ENCODE data around the gene LSM6. TPM values are rescaled to one million over a fixed set of nuclear protein-coding genes. Genes with fewer than 3 reads are reported as not detected.

LSM6 gene
- total and polyA plus RNA-seq, 4 donors = 28.8 to 66.8 (median 43.8) TPM

DNA sequence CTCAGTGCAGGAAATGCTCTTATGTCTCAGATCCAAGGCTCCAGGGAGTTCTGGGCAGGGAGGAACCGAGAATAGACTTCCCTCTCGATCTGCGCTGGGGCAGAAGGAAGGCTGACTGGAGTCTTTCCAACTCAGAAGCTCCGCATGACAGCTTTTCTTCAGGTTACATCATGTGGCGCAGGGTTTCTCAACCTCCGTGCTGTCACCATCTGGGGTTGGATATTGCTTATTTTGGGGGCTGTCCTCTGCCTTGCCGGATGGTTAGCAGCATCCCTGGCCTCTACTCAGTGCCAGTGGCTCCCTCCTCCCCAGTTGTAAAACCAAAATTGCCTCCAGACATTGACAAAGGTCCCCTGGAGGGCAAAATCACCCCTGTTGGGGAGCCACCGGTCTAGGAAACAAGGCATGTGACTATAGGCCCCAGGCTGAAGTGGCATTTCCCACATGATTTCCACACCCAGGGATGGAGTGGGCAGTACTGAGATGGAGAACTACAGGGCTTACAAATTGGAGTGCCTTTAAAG is 60.2 kb downstream of the LSM6 start:
- Histone ChIP-seq H3K4me3 (no peak overlapping the region), H3K4me1 (ENCODE audit: control insufficient read depth in 5 of 5, insufficient read depth in 5 of 5, low read length in 5 of 5) (peaks cover 0 to 4% (median 0%) of the 10 kb centered on the region in 5 donors), H3K9ac (ENCODE audit: insufficient read depth in 1 of 2, low read length in 2 of 2) (no peak overlapping the region), H3K9me3 (ENCODE audit: control insufficient read depth in 4 of 4, insufficient read depth in 3 of 4, low read length in 3 of 4) (peaks cover 0 to 5% (median 0%) of the 10 kb centered on the region in 4 donors), H3K27ac (ENCODE audit: low read depth in 1 of 2, low read length in 1 of 2) (peak overlapping the region in 1 of 2 donors; percentile 84), H3K36me3 (ENCODE audit: control insufficient read depth in 4 of 4, insufficient read depth in 4 of 4, low read length in 4 of 4) (no peaks in the 10 kb centered on the region), H3K27me3 (ENCODE audit: control insufficient read depth in 3 of 3, insufficient read depth in 3 of 3, low read length in 2 of 3) (no peaks in the 10 kb centered on the region)
- no peak for DNase-seq
- WGBS, 2 donors = 37 to 55% methylated on average over 8 of the region's 8 CpGs
- no peak for ATAC-seq (ENCODE audit: insufficient read depth, low FRiP score)
- TF ChIP-seq, protein P1, sequence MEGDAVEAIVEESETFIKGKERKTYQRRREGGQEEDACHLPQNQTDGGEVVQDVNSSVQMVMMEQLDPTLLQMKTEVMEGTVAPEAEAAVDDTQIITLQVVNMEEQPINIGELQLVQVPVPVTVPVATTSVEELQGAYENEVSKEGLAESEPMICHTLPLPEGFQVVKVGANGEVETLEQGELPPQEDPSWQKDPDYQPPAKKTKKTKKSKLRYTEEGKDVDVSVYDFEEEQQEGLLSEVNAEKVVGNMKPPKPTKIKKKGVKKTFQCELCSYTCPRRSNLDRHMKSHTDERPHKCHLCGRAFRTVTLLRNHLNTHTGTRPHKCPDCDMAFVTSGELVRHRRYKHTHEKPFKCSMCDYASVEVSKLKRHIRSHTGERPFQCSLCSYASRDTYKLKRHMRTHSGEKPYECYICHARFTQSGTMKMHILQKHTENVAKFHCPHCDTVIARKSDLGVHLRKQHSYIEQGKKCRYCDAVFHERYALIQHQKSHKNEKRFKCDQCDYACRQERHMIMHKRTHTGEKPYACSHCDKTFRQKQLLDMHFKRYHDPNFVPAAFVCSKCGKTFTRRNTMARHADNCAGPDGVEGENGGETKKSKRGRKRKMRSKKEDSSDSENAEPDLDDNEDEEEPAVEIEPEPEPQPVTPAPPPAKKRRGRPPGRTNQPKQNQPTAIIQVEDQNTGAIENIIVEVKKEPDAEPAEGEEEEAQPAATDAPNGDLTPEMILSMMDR (IDR thresholded peaks at IDR 0.05; ENCODE audit: control extremely low read depth, extremely low read depth) = no peak

DNA sequence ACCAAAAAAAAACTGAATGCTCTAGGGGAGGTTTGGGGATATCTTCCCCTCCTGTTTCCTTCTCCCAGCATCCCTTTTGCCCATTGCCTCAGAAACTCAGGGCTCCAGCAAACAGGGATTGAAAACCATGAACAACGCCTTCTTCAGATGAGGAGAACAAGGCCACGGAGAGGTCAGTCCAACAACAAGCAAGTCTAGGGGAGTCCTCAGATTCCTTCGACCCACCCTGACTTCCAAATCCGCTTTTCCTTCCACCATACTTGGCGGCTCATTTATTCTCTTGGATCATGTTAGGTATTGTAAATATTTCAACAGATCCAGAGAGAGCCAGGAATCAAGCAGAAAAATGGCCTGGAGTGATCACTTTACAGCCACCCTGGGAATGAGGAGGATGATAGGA is 60.7 kb downstream of the LSM6 start:
- Histone ChIP-seq H3K9ac (ENCODE audit: insufficient read depth in 1 of 2, low read length in 2 of 2) (no peak overlapping the region), H3K9me3 (ENCODE audit: control insufficient read depth in 4 of 4, insufficient read depth in 3 of 4, low read length in 3 of 4) (peaks cover 0 to 5% (median 0%) of the 10 kb centered on the region in 4 donors), H3K27me3 (ENCODE audit: control insufficient read depth in 3 of 3, insufficient read depth in 3 of 3, low read length in 2 of 3) (no peaks in the 10 kb centered on the region), H3K4me3 (no peak overlapping the region), H3K27ac (ENCODE audit: low read depth in 1 of 2, low read length in 1 of 2) (peak overlapping the region in 1 of 2 donors; percentile 6), H3K4me1 (ENCODE audit: control insufficient read depth in 5 of 5, insufficient read depth in 5 of 5, low read length in 5 of 5) (peaks cover 0 to 4% (median 0%) of the 10 kb centered on the region in 5 donors), H3K36me3 (ENCODE audit: control insufficient read depth in 4 of 4, insufficient read depth in 4 of 4, low read length in 4 of 4) (no peaks in the 10 kb centered on the region)
- no peak for DNase-seq
- WGBS, 2 donors = 63 to 75% methylated on average over 5 of the region's 5 CpGs
- TF ChIP-seq, protein P1 (IDR thresholded peaks at IDR 0.05; ENCODE audit: control extremely low read depth, extremely low read depth) = no peak
- ATAC-seq (ENCODE audit: insufficient read depth, low FRiP score) = no peak

- Histone ChIP-seq H3K9ac (ENCODE audit: insufficient read depth in 1 of 2, low read length in 2 of 2) (no peak overlapping the region), H3K4me3 (no peak overlapping the region), H3K36me3 (ENCODE audit: control insufficient read depth in 4 of 4, insufficient read depth in 4 of 4, low read length in 4 of 4) (no peaks in the 10 kb centered on the region), H3K4me1 (ENCODE audit: control insufficient read depth in 5 of 5, insufficient read depth in 5 of 5, low read length in 5 of 5) (peaks cover 0 to 12% (median 4%) of the 10 kb centered on the region in 5 donors), H3K27me3 (ENCODE audit: control insufficient read depth in 3 of 3, insufficient read depth in 3 of 3, low read length in 2 of 3) (no peaks in the 10 kb centered on the region), H3K27ac (ENCODE audit: low read depth in 1 of 2, low read length in 1 of 2) (no peak overlapping the region), H3K9me3 (ENCODE audit: control insufficient read depth in 4 of 4, insufficient read depth in 3 of 4, low read length in 3 of 4) (peaks cover 0 to 5% (median 0%) of the 10 kb centered on the region in 4 donors)
- DNase-seq (no peak), ATAC-seq (ENCODE audit: insufficient read depth, low FRiP score) (no peak)
- WGBS, 2 donors = 92 to 95% methylated on average over 6 of the region's 6 CpGs
- TF ChIP-seq, protein P1 (IDR thresholded peaks at IDR 0.05; ENCODE audit: control extremely low read depth, extremely low read depth) = no peak
These were observed 61.6 kb downstream of the LSM6 start for GRCh38 chr4:146237092-146237491.

GRCh38 chr4:146238107-146238506 is 62.6 kb downstream of the LSM6 start:
- H3K4me3 ChIP-seq = no peak overlapping the region
- H3K9ac ChIP-seq (ENCODE audit: insufficient read depth in 1 of 2, low read length in 2 of 2) = no peak overlapping the region
- no peak overlapping the region for H3K27ac ChIP-seq (ENCODE audit: low read depth in 1 of 2, low read length in 1 of 2)
- DNase-seq (no peak), ATAC-seq (ENCODE audit: insufficient read depth, low FRiP score) (no peak)
- no peaks in the 10 kb centered on the region for H3K9me3 ChIP-seq (ENCODE audit: control insufficient read depth in 4 of 4, insufficient read depth in 3 of 4, low read length in 3 of 4)
- TF ChIP-seq, protein P1 (IDR thresholded peaks at IDR 0.05; ENCODE audit: control extremely low read depth, extremely low read depth) = no peak
- no peaks in the 10 kb centered on the region for H3K27me3 ChIP-seq (ENCODE audit: control insufficient read depth in 3 of 3, insufficient read depth in 3 of 3, low read length in 2 of 3)
- peaks cover 0 to 19% (median 6%) of the 10 kb centered on the region in 5 donors for H3K4me1 ChIP-seq (ENCODE audit: control insufficient read depth in 5 of 5, insufficient read depth in 5 of 5, low read length in 5 of 5)
- H3K36me3 ChIP-seq (ENCODE audit: control insufficient read depth in 4 of 4, insufficient read depth in 4 of 4, low read length in 4 of 4) = no peaks in the 10 kb centered on the region
- 81 to 85% methylated on average over 3 of the region's 3 CpGs for WGBS, 2 donors

Data from lung (tissue), 12 donors.